ENCODE results near the gene ARL5A. TPM values are rescaled to one million over a fixed set of nuclear protein-coding genes. Genes with fewer than 3 reads are reported as not detected.

The ARL5A gene
- total RNA-seq, 4 donors from 2014 or later = 44.2 to 63.5 (median 55.0) TPM

GRCh38 chr2:151762694-151763093, 65.5 kb downstream of the ARL5A start:
- no peak for TF ChIP-seq CTCF (IDR thresholded peaks at IDR 0.05)
- no peak for ATAC-seq (ENCODE audit: low FRiP score)
- DNase-seq (ENCODE audit: low spot score) = no peak

- ATAC-seq (ENCODE audit: low FRiP score) = no peak
- DNase-seq (ENCODE audit: low spot score) = no peak
- TF ChIP-seq CTCF (IDR thresholded peaks at IDR 0.05) = no peak
Measured at GRCh38 chr2:151761687-151762086, 66.5 kb downstream of the ARL5A start.

GRCh38 chr2:151761193-151761592, 67.0 kb downstream of the ARL5A start:
- ATAC-seq (ENCODE audit: low FRiP score) = no peak
- DNase-seq (ENCODE audit: low spot score) = no peak
- no peak for TF ChIP-seq CTCF (IDR thresholded peaks at IDR 0.05)

- DNase-seq (ENCODE audit: low spot score) (no peak), ATAC-seq (ENCODE audit: low FRiP score) (peak; percentile 68)
- no peak for TF ChIP-seq CTCF (IDR thresholded peaks at IDR 0.05)
Measured at GRCh38 chr2:151760139-151760650, 68.0 kb downstream of the ARL5A start.

- ATAC-seq (ENCODE audit: low FRiP score) (no peak), DNase-seq (ENCODE audit: low spot score) (no peak)
- no peak for TF ChIP-seq CTCF (IDR thresholded peaks at IDR 0.05)
Measured at GRCh38 chr2:151758744-151759143, 69.5 kb downstream of the ARL5A start.

GRCh38 chr2:151757861-151758260, 70.4 kb downstream of the ARL5A start:
- ATAC-seq (ENCODE audit: low FRiP score) (peak; percentile 33), DNase-seq (ENCODE audit: low spot score) (no peak)
- TF ChIP-seq CTCF (IDR thresholded peaks at IDR 0.05) = no peak

- ATAC-seq (ENCODE audit: low FRiP score) = no peak
- TF ChIP-seq CTCF (IDR thresholded peaks at IDR 0.05) = no peak
- DNase-seq (ENCODE audit: low spot score) = no peak
Measured at GRCh38 chr2:151756820-151757219, 71.4 kb downstream of the ARL5A start.
